Astrocyte of the spinal cord (primary cell): ENCODE measurements around the gene ELMOD1.

Experiments used
- DNase-seq: peaks from one replicate; pipeline ENCODE4 v3.0.0; 2011; ENCODE audit warnings: low read depth, low spot score
- H3K4me3 ChIP-seq: 2 replicates; pipeline ENCODE4 v1.5.1; 2011; ENCODE audit warnings: low read depth, mild to moderate bottlenecking, low read length, moderate library complexity
- in situ Hi-C: cut with HindIII; loops from 2 replicates; pipeline ENCODE4 v1.10.0; 2017; ENCODE audit warnings: low sequenced_read_pairs
- TF ChIP-seq, protein P1 (sequence below): IDR thresholded peaks from 2 replicates; pipeline ENCODE4 v1.5.1; 2012; ENCODE audit warnings: low read depth, mild to moderate bottlenecking, low read length, inconsistent platforms

ELMOD1 gene

DNA sequence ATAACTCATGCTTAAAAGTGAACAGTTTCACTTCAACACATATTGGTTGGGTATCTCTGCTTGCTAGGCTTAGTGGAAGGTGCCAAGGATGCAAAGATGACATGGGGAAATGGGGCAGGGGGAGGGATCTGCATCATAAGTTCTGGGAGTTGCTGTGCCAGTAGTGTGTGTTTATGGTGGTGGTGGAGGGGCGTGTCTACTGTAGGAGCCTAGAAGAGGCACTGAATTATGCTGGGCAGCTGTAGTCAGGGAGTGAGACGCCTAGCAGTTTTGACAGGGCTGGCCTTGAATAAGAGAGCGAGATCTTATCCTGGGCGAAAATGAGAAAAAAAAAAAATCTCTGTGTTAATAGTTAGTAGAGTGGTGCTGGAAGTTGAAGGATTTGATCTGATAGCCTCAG, 3.0 kb downstream of the ELMOD1 start:
- no peak for DNase-seq
- H3K4me3 ChIP-seq: no peak overlapping the region
- TF ChIP-seq, protein P1, sequence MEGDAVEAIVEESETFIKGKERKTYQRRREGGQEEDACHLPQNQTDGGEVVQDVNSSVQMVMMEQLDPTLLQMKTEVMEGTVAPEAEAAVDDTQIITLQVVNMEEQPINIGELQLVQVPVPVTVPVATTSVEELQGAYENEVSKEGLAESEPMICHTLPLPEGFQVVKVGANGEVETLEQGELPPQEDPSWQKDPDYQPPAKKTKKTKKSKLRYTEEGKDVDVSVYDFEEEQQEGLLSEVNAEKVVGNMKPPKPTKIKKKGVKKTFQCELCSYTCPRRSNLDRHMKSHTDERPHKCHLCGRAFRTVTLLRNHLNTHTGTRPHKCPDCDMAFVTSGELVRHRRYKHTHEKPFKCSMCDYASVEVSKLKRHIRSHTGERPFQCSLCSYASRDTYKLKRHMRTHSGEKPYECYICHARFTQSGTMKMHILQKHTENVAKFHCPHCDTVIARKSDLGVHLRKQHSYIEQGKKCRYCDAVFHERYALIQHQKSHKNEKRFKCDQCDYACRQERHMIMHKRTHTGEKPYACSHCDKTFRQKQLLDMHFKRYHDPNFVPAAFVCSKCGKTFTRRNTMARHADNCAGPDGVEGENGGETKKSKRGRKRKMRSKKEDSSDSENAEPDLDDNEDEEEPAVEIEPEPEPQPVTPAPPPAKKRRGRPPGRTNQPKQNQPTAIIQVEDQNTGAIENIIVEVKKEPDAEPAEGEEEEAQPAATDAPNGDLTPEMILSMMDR: no peak
- in situ Hi-C loops: no loop called here

DNA sequence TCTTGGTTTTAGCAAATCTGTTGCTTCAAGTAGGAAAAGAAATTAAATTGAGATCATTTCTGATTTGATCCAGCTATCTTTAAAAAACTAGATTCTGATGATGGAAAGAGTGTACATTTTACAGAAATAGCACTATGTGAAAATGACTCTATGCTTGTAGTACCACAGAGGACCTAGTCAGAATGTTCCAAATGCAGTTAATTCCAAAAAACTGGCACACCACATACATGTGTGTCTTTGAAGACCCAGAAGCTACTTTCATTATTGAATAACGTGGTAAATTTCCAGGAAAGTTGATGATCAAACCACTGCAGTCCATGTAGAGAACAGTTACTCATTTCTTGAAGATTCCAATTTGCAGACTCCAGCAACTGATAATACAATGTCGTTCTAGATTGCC, 3.8 kb downstream of the ELMOD1 start:
- TF ChIP-seq, protein P1: no peak
- no peak overlapping the region for H3K4me3 ChIP-seq
- no peak for DNase-seq
- in situ Hi-C loops: no loop called here

DNA sequence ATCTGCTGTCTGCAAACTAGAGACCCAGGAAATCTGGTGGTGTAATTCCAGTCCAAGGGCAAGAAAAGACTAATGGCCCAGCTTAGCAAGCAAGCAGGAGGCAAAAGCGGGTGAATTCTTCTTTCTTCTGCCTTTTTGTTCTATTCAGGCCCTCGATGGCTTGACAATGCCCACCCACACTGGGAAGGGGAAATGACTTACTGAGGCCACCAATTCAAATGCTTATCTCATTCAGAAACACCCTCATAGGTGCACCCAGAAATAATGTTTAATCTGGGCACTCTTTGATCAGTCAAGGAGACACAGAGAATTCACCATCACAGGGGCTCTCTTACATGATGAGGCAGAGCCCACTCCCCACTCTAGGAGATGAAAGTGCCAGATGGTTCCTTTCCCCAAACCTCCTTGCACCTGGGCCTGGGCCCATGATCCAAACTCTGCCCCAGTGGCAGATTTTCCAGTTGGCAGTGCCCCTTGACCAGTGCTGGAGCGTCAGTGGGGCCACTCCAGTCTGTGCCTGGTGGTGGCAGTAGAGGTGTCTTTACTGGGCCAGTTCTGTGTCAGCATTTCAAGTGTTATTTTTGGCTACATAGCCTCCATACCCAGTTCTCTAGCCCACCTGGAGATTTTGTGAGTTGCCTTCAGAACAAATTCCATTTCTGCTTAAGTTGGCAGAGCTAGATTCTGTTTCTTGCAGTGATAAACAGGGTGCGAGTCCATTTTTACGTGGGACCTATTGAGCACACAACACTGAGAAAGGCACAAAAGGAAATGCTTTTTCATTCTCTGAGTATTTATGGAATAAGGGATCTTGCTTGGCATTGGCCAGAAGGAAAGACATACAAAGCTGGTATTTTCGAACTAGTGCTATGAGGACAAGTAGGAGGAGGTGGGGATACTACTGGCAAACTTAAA, 7.5 kb downstream of the ELMOD1 start:
- TF ChIP-seq, protein P1: peak; percentile 50
- no peak overlapping the region for H3K4me3 ChIP-seq
- no peak for DNase-seq
- in situ Hi-C loops: no loop called here

DNA sequence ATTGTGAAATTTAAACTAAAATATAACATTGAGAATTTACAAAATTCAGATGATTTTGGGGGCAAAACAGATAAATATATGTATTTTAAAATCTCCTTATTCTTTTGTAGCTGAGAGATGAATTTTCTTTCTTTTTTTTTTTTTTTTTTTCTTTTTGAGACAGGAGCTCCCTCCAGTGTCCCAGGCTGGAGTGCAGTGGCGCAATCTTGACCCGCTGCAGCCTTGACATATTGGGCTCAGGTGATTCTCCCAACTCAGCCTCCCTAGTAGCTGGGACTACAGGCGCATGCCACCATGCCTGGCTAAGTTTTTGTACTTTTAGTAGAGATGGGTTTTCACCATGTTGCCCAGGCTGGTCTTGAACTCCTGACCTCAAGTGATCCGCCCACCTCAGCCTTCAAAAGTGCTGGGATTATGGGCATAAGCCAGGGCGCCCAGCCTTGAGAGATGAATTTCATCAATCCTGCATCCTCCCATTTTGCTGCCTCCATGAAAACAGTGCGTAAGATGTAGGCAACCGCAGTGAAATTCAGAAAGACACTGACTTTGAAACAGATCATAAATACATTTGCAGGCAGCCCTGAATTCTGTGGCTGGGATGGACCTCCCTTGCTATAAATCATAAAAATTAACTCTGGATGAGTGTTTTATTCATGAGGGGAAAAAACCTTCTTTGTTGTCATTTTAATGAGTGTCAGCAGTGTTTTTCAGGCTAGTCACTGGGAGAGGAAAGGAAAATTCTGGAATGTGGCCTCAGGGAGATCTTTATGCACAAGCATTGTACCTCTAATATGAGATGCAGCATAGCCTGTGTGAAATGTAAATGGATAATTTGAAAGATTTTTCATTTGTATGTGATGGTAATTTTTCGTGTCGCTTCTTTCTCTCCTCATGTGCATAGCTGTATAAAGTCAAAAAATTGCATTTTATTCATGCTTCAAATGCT, 14.4 kb downstream of the ELMOD1 start:
- H3K4me3 ChIP-seq: no peak overlapping the region
- in situ Hi-C loops: no loop called here
- no peak for DNase-seq
- TF ChIP-seq, protein P1: peak; percentile 4

GRCh38 chr11:107606141-107606540, 15.2 kb downstream of the ELMOD1 start:
- H3K4me3 ChIP-seq: no peak overlapping the region
- DNase-seq: no peak
- TF ChIP-seq, protein P1: peak; percentile 21
- in situ Hi-C loops: no loop called here

- no peak overlapping the region for H3K4me3 ChIP-seq
- TF ChIP-seq, protein P1: no peak
- in situ Hi-C loops: no loop called here
- no peak for DNase-seq
Measured at GRCh38 chr11:107608809-107609208, 17.9 kb downstream of the ELMOD1 start.
